ENCODE data around the gene L3MBTL1.
"Not testable (repeated sequence)": the region's sequence is repeated elsewhere in the genome, so short reads cannot be mapped to it uniquely, and the experiment has no call there.

L3MBTL1 gene

GRCh38 chr20:43559147-43559987 is 51.9 kb downstream of the L3MBTL1 start:
- no peak for DNase-seq (ENCODE audit: low spot score)

- DNase-seq (ENCODE audit: low spot score), result no peak
Observed at GRCh38 chr20:43560974-43561373, 53.5 kb downstream of the L3MBTL1 start.

GRCh38 chr20:43563429-43563828 is 55.9 kb downstream of the L3MBTL1 start:
- peak; percentile 9 for DNase-seq (ENCODE audit: low spot score)

GRCh38 chr20:43563991-43564390 is 56.5 kb downstream of the L3MBTL1 start:
- DNase-seq (ENCODE audit: low spot score), result no peak

- no peak for DNase-seq (ENCODE audit: low spot score)
Observed at GRCh38 chr20:43564455-43564854, 57.0 kb downstream of the L3MBTL1 start.

- peak; percentile 92 for DNase-seq (ENCODE audit: low spot score)
Observed at GRCh38 chr20:43564993-43565757, 57.7 kb downstream of the L3MBTL1 start.

- peak; percentile 51 for DNase-seq (ENCODE audit: low spot score)
Observed at GRCh38 chr20:43565758-43566104, 58.2 kb downstream of the L3MBTL1 start.

- no peak for DNase-seq (ENCODE audit: low spot score)
Observed at GRCh38 chr20:43567477-43567876, 60.0 kb downstream of the L3MBTL1 start.

- no peak for DNase-seq (ENCODE audit: low spot score)
Observed at GRCh38 chr20:43568706-43569105, 61.2 kb downstream of the L3MBTL1 start.

GRCh38 chr20:43569282-43569681 is 61.8 kb downstream of the L3MBTL1 start:
- DNase-seq (ENCODE audit: low spot score), result no peak

- DNase-seq (ENCODE audit: low spot score), result no peak
Observed at GRCh38 chr20:43570496-43570895, 63.0 kb downstream of the L3MBTL1 start.

GRCh38 chr20:43571310-43571709 is 63.8 kb downstream of the L3MBTL1 start:
- DNase-seq (ENCODE audit: low spot score), result no peak

GRCh38 chr20:43571771-43572170 is 64.3 kb downstream of the L3MBTL1 start:
- DNase-seq (ENCODE audit: low spot score), result no peak

- DNase-seq (ENCODE audit: low spot score), result no peak
Observed at GRCh38 chr20:43572891-43573290, 65.4 kb downstream of the L3MBTL1 start.

- no peak for DNase-seq (ENCODE audit: low spot score)
Observed at GRCh38 chr20:43576108-43576507, 68.6 kb downstream of the L3MBTL1 start.

GRCh38 chr20:43579861-43580793 is 72.6 kb downstream of the L3MBTL1 start:
- DNase-seq (ENCODE audit: low spot score), result no peak

- DNase-seq (ENCODE audit: low spot score), result no peak
Observed at GRCh38 chr20:43583133-43583864, 75.8 kb downstream of the L3MBTL1 start.

- peak; percentile 88 for DNase-seq (ENCODE audit: low spot score)
Observed at GRCh38 chr20:43583982-43584432, 76.5 kb downstream of the L3MBTL1 start.

- no peak for DNase-seq (ENCODE audit: low spot score)
Observed at GRCh38 chr20:43584448-43585136, 77.1 kb downstream of the L3MBTL1 start.

- DNase-seq (ENCODE audit: low spot score), result peak; percentile 13
Observed at GRCh38 chr20:43586641-43587040, 79.1 kb downstream of the L3MBTL1 start.

GRCh38 chr20:43588526-43588925 is 81.0 kb downstream of the L3MBTL1 start:
- not testable (repeated sequence) for DNase-seq (ENCODE audit: low spot score)
